GM11168 (cell line): ENCODE data around the gene SERPINA4.
"Not testable (repeated sequence)": the region's sequence is repeated elsewhere in the genome, so short reads cannot be mapped to it uniquely, and the experiment has no call there.

Experiments
- in situ Hi-C: fragments of 300-500 bp; cut with MboI; formaldehyde crosslinking; loops from one replicate; pipeline ENCODE4 v1.12.0; 2022; ENCODE audit warnings: low sequenced_read_pairs; ENCODE audit not compliant: unreplicated experiment

The SERPINA4 gene

GRCh38 chr14:94562941-94563883 lies 2.0 kb downstream of the SERPINA4 start:
- in situ Hi-C loops, result no loop called here

GRCh38 chr14:94564381-94564780 lies 3.1 kb downstream of the SERPINA4 start:
- in situ Hi-C loops, result no loop called here

- in situ Hi-C loops, result no loop called here
Observed at GRCh38 chr14:94568186-94568585, 6.9 kb downstream of the SERPINA4 start.

GRCh38 chr14:94569381-94570001 lies 8.2 kb downstream of the SERPINA4 start:
- in situ Hi-C loops, result no loop called here

- in situ Hi-C loops, result no loop called here
Observed at GRCh38 chr14:94570002-94570400, 8.8 kb downstream of the SERPINA4 start.

- in situ Hi-C loops, result no loop called here
Observed at GRCh38 chr14:94570440-94570839, 9.2 kb downstream of the SERPINA4 start.

GRCh38 chr14:94571395-94571794 lies 10.2 kb downstream of the SERPINA4 start:
- in situ Hi-C loops, result no loop called here

GRCh38 chr14:94571950-94572349 lies 10.7 kb downstream of the SERPINA4 start:
- in situ Hi-C loops, result no loop called here

- in situ Hi-C loops, result no loop called here
Observed at GRCh38 chr14:94572637-94573303, 11.5 kb downstream of the SERPINA4 start.

- in situ Hi-C loops, result no loop called here
Observed at GRCh38 chr14:94573475-94574277, 12.4 kb downstream of the SERPINA4 start.

- in situ Hi-C loops, result no loop called here
Observed at GRCh38 chr14:94574336-94574735, 13.1 kb downstream of the SERPINA4 start.

GRCh38 chr14:94575730-94576585 lies 14.7 kb downstream of the SERPINA4 start:
- in situ Hi-C loops, result no loop called here

- in situ Hi-C loops, result not testable (repeated sequence)
Observed at GRCh38 chr14:94577472-94577871, 16.2 kb downstream of the SERPINA4 start.

GRCh38 chr14:94578712-94579111 lies 17.5 kb downstream of the SERPINA4 start:
- in situ Hi-C loops, result no loop called here

GRCh38 chr14:94581127-94581999 lies 20.1 kb downstream of the SERPINA4 start, which contains the start of gene SERPINA5:
Gene SERPINA5, plus strand, starts transcription at chr14:94581426. Its CDS starts 5,937 bp downstream, at chr14:94587363.
- in situ Hi-C loops, result no loop called here

- in situ Hi-C loops, result no loop called here
Observed at GRCh38 chr14:94582199-94582750, 21.0 kb downstream of the SERPINA4 start.

GRCh38 chr14:94582851-94583250 lies 21.6 kb downstream of the SERPINA4 start:
- in situ Hi-C loops, result no loop called here

GRCh38 chr14:94583557-94583956 lies 22.3 kb downstream of the SERPINA4 start:
- in situ Hi-C loops, result no loop called here
